Measurements from ENCODE around the gene OR2M3.

GRCh38 chr1:248174521-248174920 is 22.5 kb upstream of the OR2M3 start, which contains the start of gene OR2M2:
- no peak for TF ChIP-seq EZH2 (IDR thresholded peaks at IDR 0.05; ENCODE audit: low read depth, low read length, severe bottlenecking)
- TF ChIP-seq CTCF (IDR thresholded peaks at IDR 0.05; ENCODE audit: control extremely low read depth in 1 of 3, insufficient read depth in 1 of 3, low read depth in 1 of 3, low read length in 3 of 3), result no peak
- no peak for TF ChIP-seq JUN (IDR thresholded peaks at IDR 0.05; ENCODE audit: low read depth, low read length)
- no peak for TF ChIP-seq EP300 (IDR thresholded peaks at IDR 0.05; ENCODE audit: borderline replicate concordance in 1 of 2, low read depth in 2 of 2, low read length in 2 of 2)
- no peak for TF ChIP-seq ZNF274 (IDR thresholded peaks at IDR 0.05; ENCODE audit: borderline replicate concordance, extremely low read depth, low read length)
- TF ChIP-seq GABPA (IDR thresholded peaks at IDR 0.05; ENCODE audit: borderline replicate concordance, insufficient read depth, low read length), result no peak
- TF ChIP-seq RAD21 (IDR thresholded peaks at IDR 0.05 in 1 of 2, conservative IDR thresholded peaks at IDR 0.05 in 1 of 2; ENCODE audit: low read depth in 2 of 2, low read length in 2 of 2), result no peak
- TF ChIP-seq MAX (IDR thresholded peaks at IDR 0.05), result no peak
- no peak for TF ChIP-seq ATF3 (IDR thresholded peaks at IDR 0.05; ENCODE audit: insufficient read depth, low read depth, low read length)
- TF ChIP-seq RBBP5 (IDR thresholded peaks at IDR 0.05; ENCODE audit: borderline replicate concordance, low read depth, low read length), result no peak
- TF ChIP-seq CHD7 (IDR thresholded peaks at IDR 0.05; ENCODE audit: insufficient replicate concordance, low read length), result no peak
- TF ChIP-seq POLR2A (IDR thresholded peaks at IDR 0.05; ENCODE audit: control extremely low read depth in 1 of 2, low read depth in 2 of 2, low read length in 2 of 2), result no peak
- no peak for TF ChIP-seq CREB1 (IDR thresholded peaks at IDR 0.05)
